Fibroblast of lung (primary cell): ENCODE measurements around the gene FGF1.

ENCODE experiments used
- CTCF ChIP-seq, 2 donors: IDR thresholded peaks in 1 of 2; conservative IDR thresholded peaks in 1 of 2; 1 replicate in 1 of 2; 2 replicates in 1 of 2; pipeline ENCODE4 v1.5.1; 2011 to 2012; ENCODE audit warnings: low read length in 2 of 2, control low read depth in 1 of 2, inconsistent platforms in 1 of 2, low read depth in 1 of 2, mild to moderate bottlenecking in 1 of 2
- EZH2 ChIP-seq: IDR thresholded peaks from 2 replicates; pipeline ENCODE4 v1.5.1; 2012; ENCODE audit warnings: low read length, control low read depth, mild to moderate bottlenecking; ENCODE audit errors: missing control alignments

DNA sequence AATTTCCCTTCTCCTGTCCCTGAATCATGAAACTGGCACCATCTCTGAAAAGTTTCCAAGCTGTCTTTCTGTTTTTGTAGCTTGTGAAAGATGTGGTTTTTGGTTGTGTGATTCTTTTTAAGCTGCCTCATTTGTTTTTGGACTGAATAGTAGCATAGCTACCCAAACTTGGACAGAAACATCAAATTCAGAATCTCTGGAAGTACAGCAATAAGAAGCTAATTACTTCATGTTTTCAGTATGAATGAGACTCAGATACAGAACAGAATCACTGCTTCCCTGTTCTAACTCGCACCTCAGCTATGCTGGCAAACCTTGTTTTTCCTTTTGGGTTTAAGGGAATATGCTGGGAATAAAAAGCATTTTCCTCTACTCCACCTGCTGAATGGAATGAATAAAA is 101.0 kb downstream of the FGF1 start:
- TF ChIP-seq EZH2, result no peak
- TF ChIP-seq CTCF (conservative IDR thresholded peaks at IDR 0.05 in 1 of 2, IDR thresholded peaks at IDR 0.05 in 1 of 2; ENCODE audit: low read depth in 1 of 2, low read length in 2 of 2), result no peak
